Stimulated activated CD4-positive, alpha-beta T cell treated with anti-CD3 and anti-CD28 coated beads, Interleukin-15, amount 100 ng/mL, for 48 hours (primary cell): ENCODE measurements around the gene DDX59.

Experiments used
- DNase-seq, 2 donors: peaks; one replicate each; pipeline ENCODE4 v3.0.0-alpha.2; 2020; ENCODE audit warnings: low read depth in 2 of 2

DDX59 gene

GRCh38 chr1:200629876-200630514 lies 39.7 kb downstream of the DDX59 start:
- DNase-seq = no peak

- DNase-seq = peak; percentile 8 to 45
Observed at GRCh38 chr1:200628223-200628881, 41.4 kb downstream of the DDX59 start.

GRCh38 chr1:200627575-200628222 lies 42.0 kb downstream of the DDX59 start:
- DNase-seq = no peak

GRCh38 chr1:200626853-200627534 lies 42.7 kb downstream of the DDX59 start:
- no peak for DNase-seq

- no peak for DNase-seq
Observed at GRCh38 chr1:200625381-200625824, 44.3 kb downstream of the DDX59 start.

- DNase-seq = no peak
Observed at GRCh38 chr1:200624679-200625335, 44.9 kb downstream of the DDX59 start.

GRCh38 chr1:200620273-200621131 lies 49.2 kb downstream of the DDX59 start, which contains the start of gene KIF14:
Gene KIF14, minus strand, starts transcription at chr1:200620751. Its CDS starts 2,028 bp downstream, at chr1:200618723.
- DNase-seq = peak; percentile 87 to 91

GRCh38 chr1:200619894-200620272 lies 49.8 kb downstream of the DDX59 start:
- no peak for DNase-seq

GRCh38 chr1:200610846-200611245 lies 58.9 kb downstream of the DDX59 start:
- no peak for DNase-seq

GRCh38 chr1:200602632-200603031 lies 67.1 kb downstream of the DDX59 start:
- DNase-seq = no peak
